Adrenal gland (tissue), 12 donors: ENCODE measurements around the gene NHS. TPM values are rescaled to one million over a fixed set of nuclear protein-coding genes. Genes with fewer than 3 reads are reported as not detected.

Source experiments
- DNase-seq, 7 donors: peaks; one replicate each; pipeline ENCODE4 v3.0.0-alpha.2; 2019 to 2020
- H3K27ac ChIP-seq, 5 donors: fragments of 200-600 bp; sonication (generic) in 4 of 5; 1 replicate in 3 of 5; 2 replicates in 2 of 5; pipeline versions ENCODE4 v1.5.1 to v1.8.0; 2016 to 2020; ENCODE audit warnings: mild to moderate bottlenecking in 1 of 5
- H3K27me3 ChIP-seq: fragments of 200-600 bp; 2 replicates; pipeline ENCODE4 v1.8.0; 2021
- H3K36me3 ChIP-seq, 2 donors: fragments of 200-600 bp; replicated peaks in 1 of 2; 1 replicate in 1 of 2; 2 replicates in 1 of 2; pipeline versions ENCODE4 v1.5.1 to v1.8.0; 2018 to 2022
- H3K4me1 ChIP-seq, 2 donors: fragments of 200-600 bp; replicated peaks in 1 of 2; 1 replicate in 1 of 2; 2 replicates in 1 of 2; pipeline versions ENCODE4 v1.5.1 to v1.8.0; 2018 to 2021
- H3K4me3 ChIP-seq, 4 donors: fragments of 200-600 bp; sonication (generic) in 3 of 4; one replicate each; pipeline ENCODE4 v1.5.1; 2016 to 2018
- H3K9me3 ChIP-seq, 3 donors: fragments of 200-600 bp; sonication (generic) in 1 of 3; replicated peaks in 1 of 3; 1 replicate in 2 of 3; 2 replicates in 1 of 3; pipeline versions ENCODE4 v1.5.1 to v1.8.0; 2016 to 2021
- CTCF ChIP-seq, 6 experiments: fragments of 450-650 bp in 4 of 6; fragments of 200-600 bp in 2 of 6; sonication (generic) in 1 of 6; IDR thresholded peaks; 1 replicate in 5 of 6; 2 replicates in 1 of 6; pipeline versions ENCODE4 v1.5.1 to v1.8.0; 2016 to 2021; ENCODE audit warnings: antibody characterized with exemption in 6 of 6, mild to moderate bottlenecking in 2 of 6, moderate library complexity in 1 of 6
- POLR2A ChIP-seq, 2 donors: fragments of 450-650 bp; IDR thresholded peaks; one replicate each; pipeline ENCODE4 v1.6.1; 2017; ENCODE audit warnings: antibody characterized with exemption in 2 of 2, mild to moderate bottlenecking in 2 of 2, moderate library complexity in 1 of 2
- WGBS, 4 donors: extraction: QIAGEN DNeasy Blood & Tissue Kit in 2 of 4; methylation state at CpG; one replicate each; pipeline versions ENCODE4 v1.1.5 to v1.1.7; 2013 to 2017; 5-methylcytosine and 5-hydroxymethylcytosine counted together
- intact Hi-C, 2 donors: fragments of 100-400 bp; cut with DNase I; formaldehyde crosslinking; loops; one replicate each; pipeline versions ENCODE4 v1.14.1 to v1.15.0; 2022 to 2023
- polyA plus RNA-seq, 3 donors: library from polyadenylated mRNA; stranded (reverse); fragments of 200-250 nt in 2 of 3; fragments of 350-450 nt in 1 of 3; fragmentation: Illumina TruSeq in 1 of 3; extraction: RNeasy Lipid Tissue Mini Kit (QIAGEN cat#74804) in 1 of 3; gene quantifications; one replicate each; pipeline ENCODE4 v1.2.3, GENCODE V29; 2013 to 2014
- total RNA-seq, 9 donors: library from RNA; depleted of rRNA in 4 of 9; stranded (reverse); fragments of >200 nt in 4 of 9; fragments of 120-200 nt in 1 of 9; fragmentation: NEBNext Ultra II Directional in 1 of 9; extraction: Animal tissue kit (Norgen Biotek cat#: 25700) in 1 of 9; gene quantifications; one replicate each; pipeline versions ENCODE4 v1.1.0 to v1.2.4, GENCODE V29; 2013 to 2023
- donor health status: healthy with polysubstance abuse.
- donor health status: Bipolar disorder and iron deficiency.
- donor health status: DM: yes; HTN: yes; CAD: no.
- donor health status: DM: no; HTN: no; CAD: no.
- donor health status: DM: no; HTN: no; CAD: no.
- donor health status: DM: yes; HTN: yes; CAD: no.

NHS gene
- total and polyA plus RNA-seq, 12 donors, result 4.4 to 12.5 (median 6.8) TPM

GRCh38 chrX:17654116-17654515 lies 279.1 kb downstream of the NHS start:
- Histone ChIP-seq H3K36me3 (no peaks in the 10 kb centered on the region), H3K27me3 (peaks cover 10% of the 10 kb centered on the region), H3K9me3 (no peaks in the 10 kb centered on the region), H3K4me1 (no peaks in the 10 kb centered on the region), H3K4me3 (no peak overlapping the region), H3K27ac (no peak overlapping the region)
- intact Hi-C loops, result no loop called here
- WGBS, 4 donors, result 42 to 56% (median 44%) methylated on average over 2 to 3 of the region's 3 CpGs
- TF ChIP-seq CTCF (IDR thresholded peaks at IDR 0.05) (no peak), POLR2A (IDR thresholded peaks at IDR 0.05) (no peak)
- no peak for DNase-seq

- H3K36me3 ChIP-seq, result no peaks in the 10 kb centered on the region
Measured at GRCh38 chrX:17655211-17656034, 280.4 kb downstream of the NHS start.

GRCh38 chrX:17656035-17656418 lies 281.0 kb downstream of the NHS start:
- Histone ChIP-seq H3K36me3 (no peaks in the 10 kb centered on the region), H3K4me1 (no peaks in the 10 kb centered on the region), H3K4me3 (peak overlapping the region in 1 of 4 donors; percentile 10), H3K27me3 (peaks cover 10% of the 10 kb centered on the region), H3K27ac (no peak overlapping the region), H3K9me3 (no peaks in the 10 kb centered on the region)
- TF ChIP-seq CTCF (IDR thresholded peaks at IDR 0.05) (no peak), POLR2A (IDR thresholded peaks at IDR 0.05) (no peak)
- WGBS, 4 donors, result 13 to 44% (median 38%) methylated on average over 20 to 36 of the region's 36 CpGs; no CpG with 5 or more reads in 1 of the 4 donors
- no peak for DNase-seq
- intact Hi-C loops, result no loop called here

More at GRCh38 chrX:17655211-17656034, 280.4 kb downstream of the NHS start:
- Histone ChIP-seq H3K27me3 (peaks cover 10% of the 10 kb centered on the region), H3K4me3 (peak overlapping the region in 1 of 4 donors; percentile 10), H3K9me3 (no peaks in the 10 kb centered on the region), H3K4me1 (no peaks in the 10 kb centered on the region), H3K27ac (no peak overlapping the region)
- TF ChIP-seq CTCF (IDR thresholded peaks at IDR 0.05) (no peak), POLR2A (IDR thresholded peaks at IDR 0.05) (no peak)
- intact Hi-C loops, result no loop called here
- WGBS, 4 donors, result 0 to 49% (median 31%) methylated on average over 3 to 48 of the region's 48 CpGs
- no peak for DNase-seq

- no peak for TF ChIP-seq POLR2A (IDR thresholded peaks at IDR 0.05)
- TF ChIP-seq CTCF (IDR thresholded peaks at IDR 0.05), result no peak
- Histone ChIP-seq H3K9me3 (no peaks in the 10 kb centered on the region), H3K36me3 (no peaks in the 10 kb centered on the region), H3K27me3 (peaks cover 10% of the 10 kb centered on the region), H3K4me1 (no peaks in the 10 kb centered on the region), H3K4me3 (no peak overlapping the region), H3K27ac (no peak overlapping the region)
- intact Hi-C loops, result no loop called here
- 49 to 85% (median 62%) methylated on average over 7 to 16 of the region's 16 CpGs for WGBS, 4 donors
- no peak for DNase-seq
Measured at GRCh38 chrX:17656556-17656955, 281.6 kb downstream of the NHS start.
